Measurements from ENCODE around the gene SSRP1. TPM values are rescaled to one million over a fixed set of nuclear protein-coding genes. Genes with fewer than 3 reads are reported as not detected.

Gene SSRP1
- total RNA-seq, 1 experiment from 2014 or later, result 399 TPM

GRCh38 chr11:57314221-57314973, 21.3 kb downstream of the SSRP1 start:
- CTCF ChIA-PET, result no interaction called here
- intact Hi-C loops (cut with micrococcal nuclease; ENCODE audit: unreplicated experiment), result no loop called here
- Histone ChIP-seq H3K27ac (ENCODE audit: low read depth, low read length, poor library complexity, severe bottlenecking) (no peak overlapping the region), H3K9me3 (ENCODE audit: low read depth, low read length, poor library complexity, severe bottlenecking) (no peaks in the 10 kb centered on the region), H3K36me3 (ENCODE audit: insufficient read depth, low read length, poor library complexity, severe bottlenecking) (peaks cover 76% of the 10 kb centered on the region), H3K27me3 (replicated peaks; ENCODE audit: insufficient read depth, low read depth, low read length, poor library complexity) (no peaks in the 10 kb centered on the region), H3K4me3 (ENCODE audit: low read depth, low read length, poor library complexity, severe bottlenecking) (no peak overlapping the region), H3K4me1 (ENCODE audit: insufficient read depth, low read length, poor library complexity, severe bottlenecking) (peaks cover 24% of the 10 kb centered on the region)
- DNase-seq (ENCODE audit: low spot score), result no peak
- no peak for TF ChIP-seq CTCF (conservative IDR thresholded peaks at IDR 0.05; ENCODE audit: low read depth, low read length)
- no peak for TF ChIP-seq EZH2 (IDR thresholded peaks at IDR 0.05; ENCODE audit: borderline replicate concordance, low read depth, low read length, poor library complexity, severe bottlenecking)
- no TSS peak for BruUV-seq (replicated peaks)
- POLR2A ChIA-PET (ENCODE audit: low non-redundant PET), result no interaction called here

- intact Hi-C loops (cut with micrococcal nuclease; ENCODE audit: unreplicated experiment), result no loop called here
- no peak overlapping the region for H3K4me3 ChIP-seq (ENCODE audit: low read depth, low read length, poor library complexity, severe bottlenecking)
- ChIA-PET POLR2A (ENCODE audit: low non-redundant PET) (no interaction called here), CTCF (no interaction called here)
- DNase-seq (ENCODE audit: low spot score), result no peak
- BruUV-seq (replicated peaks), result no TSS peak
- H3K36me3 ChIP-seq (ENCODE audit: insufficient read depth, low read length, poor library complexity, severe bottlenecking), result peaks cover 79% of the 10 kb centered on the region
- H3K9me3 ChIP-seq (ENCODE audit: low read depth, low read length, poor library complexity, severe bottlenecking), result no peaks in the 10 kb centered on the region
- no peak for TF ChIP-seq EZH2 (IDR thresholded peaks at IDR 0.05; ENCODE audit: borderline replicate concordance, low read depth, low read length, poor library complexity, severe bottlenecking)
- TF ChIP-seq CTCF (conservative IDR thresholded peaks at IDR 0.05; ENCODE audit: low read depth, low read length), result no peak
- no peak overlapping the region for H3K27ac ChIP-seq (ENCODE audit: low read depth, low read length, poor library complexity, severe bottlenecking)
- peaks cover 24% of the 10 kb centered on the region for H3K4me1 ChIP-seq (ENCODE audit: insufficient read depth, low read length, poor library complexity, severe bottlenecking)
- H3K27me3 ChIP-seq (replicated peaks; ENCODE audit: insufficient read depth, low read depth, low read length, poor library complexity), result no peaks in the 10 kb centered on the region
These were observed 21.9 kb downstream of the SSRP1 start for GRCh38 chr11:57313788-57314135.

GRCh38 chr11:57313071-57313787, 22.5 kb downstream of the SSRP1 start:
- H3K36me3 ChIP-seq (ENCODE audit: insufficient read depth, low read length, poor library complexity, severe bottlenecking), result peaks cover 80% of the 10 kb centered on the region
- H3K9me3 ChIP-seq (ENCODE audit: low read depth, low read length, poor library complexity, severe bottlenecking), result no peaks in the 10 kb centered on the region
- POLR2A ChIA-PET (ENCODE audit: low non-redundant PET), result no interaction called here
- BruUV-seq (replicated peaks), result no TSS peak
- TF ChIP-seq CTCF (conservative IDR thresholded peaks at IDR 0.05; ENCODE audit: low read depth, low read length) (no peak), EZH2 (IDR thresholded peaks at IDR 0.05; ENCODE audit: borderline replicate concordance, low read depth, low read length, poor library complexity, severe bottlenecking) (no peak)
- H3K4me1 ChIP-seq (ENCODE audit: insufficient read depth, low read length, poor library complexity, severe bottlenecking), result peaks cover 24% of the 10 kb centered on the region
- intact Hi-C loops (cut with micrococcal nuclease; ENCODE audit: unreplicated experiment), result no loop called here
- H3K27me3 ChIP-seq (replicated peaks; ENCODE audit: insufficient read depth, low read depth, low read length, poor library complexity), result no peaks in the 10 kb centered on the region
- H3K4me3 ChIP-seq (ENCODE audit: low read depth, low read length, poor library complexity, severe bottlenecking), result no peak overlapping the region
- no peak for DNase-seq (ENCODE audit: low spot score)
- no peak overlapping the region for H3K27ac ChIP-seq (ENCODE audit: low read depth, low read length, poor library complexity, severe bottlenecking)
- CTCF ChIA-PET, result interaction anchor here (0.5 kb wide), 1 partner anchor 33 kb away, joined by 3 read pairs; no protein-coding TSS in a partner anchor

All from A673 (cell line).